ENCODE results near the gene XPR1. TPM values are rescaled to one million over a fixed set of nuclear protein-coding genes. Genes with fewer than 3 reads are reported as not detected.
A peak's percentile ranks its signal among the peaks of the same experiment; 100 is the strongest.

Gene XPR1
- total and polyA plus RNA-seq, 10 of the 15 experiments (the other 5 are each of a cell fraction or from before 2014, with no cell fraction given) = 1.1 to 33.9 (median 11.3) TPM

DNA sequence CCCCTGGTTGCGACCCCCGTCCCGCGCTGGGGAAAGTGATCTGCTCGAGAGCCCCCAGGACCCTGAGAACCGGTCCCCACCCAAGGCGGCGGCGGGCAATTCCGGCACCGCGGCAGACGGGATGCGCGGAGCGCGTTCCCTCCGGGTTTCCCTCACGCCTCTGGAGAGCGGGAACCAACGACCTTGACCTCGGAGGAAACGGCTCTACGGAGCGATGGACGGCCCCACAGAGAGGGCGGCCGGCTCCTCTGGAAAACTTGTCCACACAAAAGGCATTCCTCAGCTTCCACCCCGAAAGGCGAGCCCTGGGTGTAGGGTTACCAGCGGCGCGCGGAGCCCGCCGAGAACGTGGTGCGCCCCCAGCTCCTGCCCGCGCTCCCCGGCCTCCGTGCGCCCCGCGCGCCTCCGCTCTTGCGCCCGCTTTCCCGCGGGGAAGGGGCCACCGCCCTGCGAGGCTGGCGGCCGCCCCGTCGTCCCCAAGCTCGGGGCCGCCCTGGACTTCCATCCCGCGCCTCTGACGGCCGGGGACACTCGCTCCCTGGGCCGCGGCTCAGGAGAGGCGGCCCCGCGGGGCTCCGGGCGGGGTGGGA, 280.5 kb downstream of the XPR1 start (continued):
- TF ChIP-seq ZNF217 (IDR thresholded peaks at IDR 0.05) = no peak
- no peak for TF ChIP-seq SUPT20H (IDR thresholded peaks at IDR 0.05; ENCODE audit: borderline replicate concordance, control insufficient read depth, low read depth, low read length)
- TF ChIP-seq PRDM15 (CRISPR knock-in tag; IDR thresholded peaks at IDR 0.05) = no peak
- TF ChIP-seq NFXL1 (IDR thresholded peaks at IDR 0.05; ENCODE audit: borderline replicate concordance) = no peak
- TF ChIP-seq CHD2 (IDR thresholded peaks at IDR 0.05; ENCODE audit: borderline replicate concordance, low read depth, low read length) = no peak
- TF ChIP-seq RAD21 (IDR thresholded peaks at IDR 0.05; ENCODE audit: insufficient read depth, low read depth, low read length) = no peak
- 0 out of 2 replicates have a peak, but pooled peaks have one; percentile 35 for TF ChIP-seq HDAC2 (IDR thresholded peaks at IDR 0.05)
- no peak for TF ChIP-seq CBX3 (IDR thresholded peaks at IDR 0.05; ENCODE audit: borderline replicate concordance, low read depth)
- no peak for TF ChIP-seq SREBF2 (IDR thresholded peaks at IDR 0.05; ENCODE audit: low read length)
- TF ChIP-seq EED (IDR thresholded peaks at IDR 0.05; ENCODE audit: low read depth) = no peak
- TF ChIP-seq IKZF2 (IDR thresholded peaks at IDR 0.05) = peak; percentile 43 to 45; a peak in 3 of 4 replicates
- no peak for TF ChIP-seq EGR1 (IDR thresholded peaks at IDR 0.05; ENCODE audit: borderline replicate concordance in 1 of 2, low read depth in 2 of 2, low read length in 2 of 2)
- no peak for TF ChIP-seq MTA3 (IDR thresholded peaks at IDR 0.05; ENCODE audit: borderline replicate concordance, low read length)
